ENCODE data around the gene TYROBP. TPM values are rescaled to one million over a fixed set of nuclear protein-coding genes. Genes with fewer than 3 reads are reported as not detected.
"Not testable (repeated sequence)": the region's sequence is repeated elsewhere in the genome, so short reads cannot be mapped to it uniquely, and the experiment has no call there.

The TYROBP gene
- total RNA-seq, 1 donor from 2014 or later: 367 TPM

- no peak overlapping the region for H3K4me3 ChIP-seq
- no peaks in the 10 kb centered on the region for H3K36me3 ChIP-seq
- peaks cover 5% of the 10 kb centered on the region for H3K4me1 ChIP-seq
- intact Hi-C loops (cut with DNase I): no loop called here
- no peak for DNase-seq
- H3K27ac ChIP-seq: no peak overlapping the region
- no peak for ATAC-seq
- H3K9me3 ChIP-seq: no peaks in the 10 kb centered on the region
- TF ChIP-seq CTCF (IDR thresholded peaks at IDR 0.05): no peak
- H3K27me3 ChIP-seq: no peaks in the 10 kb centered on the region
Observed at GRCh38 chr19:35913589-35913988, 5.5 kb upstream of the TYROBP start.

GRCh38 chr19:35911790-35912189, 3.7 kb upstream of the TYROBP start:
- Histone ChIP-seq H3K4me1 (peaks cover 6% of the 10 kb centered on the region), H3K27ac (no peak overlapping the region), H3K27me3 (no peaks in the 10 kb centered on the region), H3K9me3 (no peaks in the 10 kb centered on the region), H3K36me3 (no peaks in the 10 kb centered on the region), H3K4me3 (no peak overlapping the region)
- intact Hi-C loops (cut with DNase I): no loop called here
- ATAC-seq (no peak), DNase-seq (peak; percentile 72)
- TF ChIP-seq CTCF (IDR thresholded peaks at IDR 0.05): no peak

- ATAC-seq (no peak), DNase-seq (no peak)
- no peak for TF ChIP-seq CTCF (IDR thresholded peaks at IDR 0.05)
- Histone ChIP-seq H3K27me3 (no peaks in the 10 kb centered on the region), H3K4me1 (peaks cover 10% of the 10 kb centered on the region), H3K27ac (no peak overlapping the region), H3K4me3 (no peak overlapping the region), H3K9me3 (no peaks in the 10 kb centered on the region), H3K36me3 (no peaks in the 10 kb centered on the region)
- intact Hi-C loops (cut with DNase I): no loop called here
Observed at GRCh38 chr19:35911173-35911572, 3.1 kb upstream of the TYROBP start.

- ATAC-seq; DNase-seq; H3K27me3 ChIP-seq; intact Hi-C loops (cut with DNase I); H3K36me3 ChIP-seq; H3K9me3 ChIP-seq; H3K4me3 ChIP-seq: not testable (repeated sequence)
- H3K27ac ChIP-seq: peak overlapping the region; percentile 74
- peaks cover 10% of the 10 kb centered on the region for H3K4me1 ChIP-seq
Observed at GRCh38 chr19:35910355-35910754, 2.3 kb upstream of the TYROBP start.

- Histone ChIP-seq H3K36me3 (no peaks in the 10 kb centered on the region), H3K4me3 (no peak overlapping the region), H3K9me3 (no peaks in the 10 kb centered on the region), H3K27ac (peak overlapping the region; percentile 74), H3K27me3 (no peaks in the 10 kb centered on the region), H3K4me1 (peaks cover 10% of the 10 kb centered on the region)
- no peak for ATAC-seq
- DNase-seq: no peak
- intact Hi-C loops (cut with DNase I): no loop called here
- no peak for TF ChIP-seq CTCF (IDR thresholded peaks at IDR 0.05)
Observed at GRCh38 chr19:35909684-35910035, 1.6 kb upstream of the TYROBP start.

GRCh38 chr19:35908973-35909683, 1.0 kb upstream of the TYROBP start:
- ATAC-seq (peak; percentile 94), DNase-seq (peak; percentile 92)
- Histone ChIP-seq H3K27me3 (no peaks in the 10 kb centered on the region), H3K9me3 (no peaks in the 10 kb centered on the region), H3K4me1 (peaks cover 11% of the 10 kb centered on the region), H3K4me3 (peak overlapping the region; percentile 41), H3K36me3 (no peaks in the 10 kb centered on the region), H3K27ac (peak overlapping the region; percentile 74)
- intact Hi-C loops (cut with DNase I): no loop called here
- TF ChIP-seq CTCF (IDR thresholded peaks at IDR 0.05): no peak

Measured in upper lobe of right lung (tissue), 1 donor.